ENCODE results near the gene HYOU1. TPM values are rescaled to one million over a fixed set of nuclear protein-coding genes. Genes with fewer than 3 reads are reported as not detected.

Gene HYOU1
- polyA plus RNA-seq, 1 of the 3 experiments (the other 2 are of a cell fraction) = 90.8 TPM

- peaks cover 5 to 12% of the 10 kb centered on the region in 2 experiments; a peak in 2 of 4 replicates for H3K4me1 ChIP-seq (ENCODE audit: control insufficient read depth in 1 of 2, insufficient read depth in 2 of 2, low read depth in 1 of 2, low read length in 1 of 2)
- H3K36me3 ChIP-seq (replicated peaks in 1 of 2; ENCODE audit: control insufficient read depth in 1 of 2, insufficient read depth in 2 of 2, low read length in 1 of 2) = peaks cover 0 to 18% of the 10 kb centered on the region in 2 experiments
- H3K9me3 ChIP-seq = no peaks in the 10 kb centered on the region
- H3K27me3 ChIP-seq (ENCODE audit: insufficient read depth) = no peaks in the 10 kb centered on the region
- ChIA-PET POLR2A (interaction anchor here (2.0 kb wide), 1 partner anchor 11 kb away, joined by 6 read pairs; the partner anchor contains the start of genes RPS25 and TRAPPC4), CTCF (interaction anchor here (1.1 to 3.0 kb wide), 4 partner anchors 10 to 23 kb away, joined by 4 to 16 read pairs (median 9); partner anchors contain the start of genes RPS25 and TRAPPC4)
- TF ChIP-seq EP300 (IDR thresholded peaks at IDR 0.05; ENCODE audit: borderline replicate concordance in 1 of 2, low read depth in 1 of 2, low read length in 1 of 2) = no peak
- no peak for TF ChIP-seq RFX5 (IDR thresholded peaks at IDR 0.05; ENCODE audit: low read length)
- no peak for TF ChIP-seq RAD21 (IDR thresholded peaks at IDR 0.05; ENCODE audit: low read length)
- TF ChIP-seq NRF1 (IDR thresholded peaks at IDR 0.05; ENCODE audit: low read depth, low read length) = no peak
- no peak for TF ChIP-seq PBX3 (IDR thresholded peaks at IDR 0.05)
- no peak for TF ChIP-seq GATA2 (CRISPR knock-in tag; IDR thresholded peaks at IDR 0.05)
- no peak for TF ChIP-seq USF2 (IDR thresholded peaks at IDR 0.05; ENCODE audit: borderline replicate concordance, low read depth, low read length)
- no peak for TF ChIP-seq CTCF (IDR thresholded peaks at IDR 0.05)
- no peak for TF ChIP-seq MAX (IDR thresholded peaks at IDR 0.05; ENCODE audit: low read depth)
- H3F3A ChIP-seq (replicated peaks; ENCODE audit: insufficient read depth) = no peaks in the 10 kb centered on the region
- peak overlapping the region; percentile 94 for H3K4me2 ChIP-seq
- peak overlapping the region; percentile 76 to 81 for H3K4me3 ChIP-seq (ENCODE audit: low read depth in 2 of 2, low read length in 1 of 2)
- DNase-seq = peak; percentile 37
- peak overlapping the region; percentile 88; the same call in 1 of the 2 replicates for H2AFZ ChIP-seq (ENCODE audit: low read depth)
- H3K79me2 ChIP-seq (ENCODE audit: insufficient read depth) = no peaks in the 10 kb centered on the region
- no peaks in the 10 kb centered on the region for H4K20me1 ChIP-seq (ENCODE audit: insufficient read depth)
- WGBS (ENCODE audit: low lambda C conversion rate) = 75% methylated on average over 9 of the region's 10 CpGs
- no peaks in the 10 kb centered on the region for H3K9me2 ChIP-seq
- H3K9ac ChIP-seq = peak overlapping the region; percentile 58; the same call in 1 of the 2 replicates
- H3K27ac ChIP-seq (ENCODE audit: low read depth in 2 of 2, low read length in 1 of 2) = no peak overlapping the region
These were observed 27.5 kb downstream of the HYOU1 start for GRCh38 chr11:119029340-119030028.

GRCh38 chr11:119029069-119029339 lies 28.0 kb downstream of the HYOU1 start:
- TF ChIP-seq MXI1 (IDR thresholded peaks at IDR 0.05; ENCODE audit: low read depth, low read length) (no peak), MAX (IDR thresholded peaks at IDR 0.05; ENCODE audit: low read depth) (no peak), RCOR1 (IDR thresholded peaks at IDR 0.05; ENCODE audit: low read length) (no peak)
- Histone ChIP-seq H3K27me3 (ENCODE audit: insufficient read depth) (no peaks in the 10 kb centered on the region), H3K9ac (no peak overlapping the region), H3K9me2 (no peaks in the 10 kb centered on the region), H3K27ac (ENCODE audit: low read depth in 2 of 2, low read length in 1 of 2) (no peak overlapping the region), H3K79me2 (ENCODE audit: insufficient read depth) (no peaks in the 10 kb centered on the region), H4K20me1 (ENCODE audit: insufficient read depth) (no peaks in the 10 kb centered on the region), H3F3A (replicated peaks; ENCODE audit: insufficient read depth) (peaks cover 3% of the 10 kb centered on the region), H3K4me3 (ENCODE audit: low read depth in 2 of 2, low read length in 1 of 2) (no peak overlapping the region), H3K4me2 (peak overlapping the region; percentile 94; the same call in 1 of the 2 replicates), H2AFZ (ENCODE audit: low read depth) (no peak overlapping the region), H3K36me3 (replicated peaks in 1 of 2; ENCODE audit: control insufficient read depth in 1 of 2, insufficient read depth in 2 of 2, low read length in 1 of 2) (peaks cover 2 to 23% of the 10 kb centered on the region in 2 experiments), H3K4me1 (ENCODE audit: control insufficient read depth in 1 of 2, insufficient read depth in 2 of 2, low read depth in 1 of 2, low read length in 1 of 2) (peaks cover 5 to 12% of the 10 kb centered on the region in 2 experiments; a peak in 2 of 4 replicates), H3K9me3 (no peaks in the 10 kb centered on the region)
- ChIA-PET POLR2A (interaction anchor here (2.0 kb wide), 1 partner anchor 10 kb away, joined by 6 read pairs; the partner anchor contains the start of genes RPS25 and TRAPPC4), CTCF (interaction anchor here (1.6 to 3.0 kb wide), 3 partner anchors 9 to 19 kb away, joined by 4 to 16 read pairs (median 13); partner anchors contain the start of genes RPS25 and TRAPPC4)
- 100% methylated on average over 1 of the region's 1 CpG for WGBS (ENCODE audit: low lambda C conversion rate)
- no peak for DNase-seq
